Right lung (tissue), 10 donors: Measurements from ENCODE around the gene PIP4K2B. TPM values are rescaled to one million over a fixed set of nuclear protein-coding genes. Genes with fewer than 3 reads are reported as not detected.
"Not testable (repeated sequence)": the region's sequence is repeated elsewhere in the genome, so short reads cannot be mapped to it uniquely, and the experiment has no call there.

ENCODE experiments used
- DNase-seq, 2 donors: peaks; one replicate each; pipeline ENCODE4 v3.0.0-alpha.2; 2013
- long read RNA-seq, 8 donors: transcript quantifications; one replicate each; lab custom pipeline, GENCODE V29; 2026
- polyA plus RNA-seq, 5 donors: library from polyadenylated mRNA; unstranded; fragments of 120-200 nt; gene quantifications; one replicate each; pipeline versions ENCODE4 v1.2.1 to v1.2.3, GENCODE V29; 2013; ENCODE audit warnings: inconsistent platforms in 1 of 5, low replicate concordance in 1 of 5; ENCODE audit not compliant: insufficient read length in 5 of 5, insufficient read depth in 1 of 5

Gene PIP4K2B
- polyA plus RNA-seq, result 10 to 100 TPM; 80.6 to 92.5 (median 84.1) TPM
- long read RNA-seq, donor 1, full-length matches to known transcripts, result 6 of 12 reads
- long read RNA-seq, donor 1, partial matches to known transcripts, result 6 of 12 reads
- long read RNA-seq, donor 1, other reads (novel, unspliced or antisense), result 0 of 12 reads
- long read RNA-seq, donor 2, full-length matches to known transcripts, result 1 of 28 reads
- long read RNA-seq, donor 2, partial matches to known transcripts, result 27 of 28 reads
- long read RNA-seq, donor 2, other reads (novel, unspliced or antisense), result 0 of 28 reads
- long read RNA-seq, donor 3, full-length matches to known transcripts, result 6 of 93 reads
- long read RNA-seq, donor 3, partial matches to known transcripts, result 40 of 93 reads
- long read RNA-seq, donor 3, other reads (novel, unspliced or antisense), result 47 of 93 reads
- long read RNA-seq, donor 4, full-length matches to known transcripts, result 2 of 13 reads
- long read RNA-seq, donor 4, partial matches to known transcripts, result 11 of 13 reads
- long read RNA-seq, donor 4, other reads (novel, unspliced or antisense), result 0 of 13 reads
- long read RNA-seq, donor 5, full-length matches to known transcripts, result 2 of 12 reads
- long read RNA-seq, donor 5, partial matches to known transcripts, result 10 of 12 reads
- long read RNA-seq, donor 5, other reads (novel, unspliced or antisense), result 0 of 12 reads
- long read RNA-seq, donor 6, full-length matches to known transcripts, result 13 of 37 reads
- long read RNA-seq, donor 6, partial matches to known transcripts, result 24 of 37 reads
- long read RNA-seq, donor 6, other reads (novel, unspliced or antisense), result 0 of 37 reads
- long read RNA-seq, donor 7, full-length matches to known transcripts, result 3 of 45 reads
- long read RNA-seq, donor 7, partial matches to known transcripts, result 42 of 45 reads
- long read RNA-seq, donor 7, other reads (novel, unspliced or antisense), result 0 of 45 reads
- long read RNA-seq, donor 8, full-length matches to known transcripts, result 3 of 3 reads
- long read RNA-seq, donor 8, partial matches to known transcripts, result 0 of 3 reads
- long read RNA-seq, donor 8, other reads (novel, unspliced or antisense), result 0 of 3 reads

DNA sequence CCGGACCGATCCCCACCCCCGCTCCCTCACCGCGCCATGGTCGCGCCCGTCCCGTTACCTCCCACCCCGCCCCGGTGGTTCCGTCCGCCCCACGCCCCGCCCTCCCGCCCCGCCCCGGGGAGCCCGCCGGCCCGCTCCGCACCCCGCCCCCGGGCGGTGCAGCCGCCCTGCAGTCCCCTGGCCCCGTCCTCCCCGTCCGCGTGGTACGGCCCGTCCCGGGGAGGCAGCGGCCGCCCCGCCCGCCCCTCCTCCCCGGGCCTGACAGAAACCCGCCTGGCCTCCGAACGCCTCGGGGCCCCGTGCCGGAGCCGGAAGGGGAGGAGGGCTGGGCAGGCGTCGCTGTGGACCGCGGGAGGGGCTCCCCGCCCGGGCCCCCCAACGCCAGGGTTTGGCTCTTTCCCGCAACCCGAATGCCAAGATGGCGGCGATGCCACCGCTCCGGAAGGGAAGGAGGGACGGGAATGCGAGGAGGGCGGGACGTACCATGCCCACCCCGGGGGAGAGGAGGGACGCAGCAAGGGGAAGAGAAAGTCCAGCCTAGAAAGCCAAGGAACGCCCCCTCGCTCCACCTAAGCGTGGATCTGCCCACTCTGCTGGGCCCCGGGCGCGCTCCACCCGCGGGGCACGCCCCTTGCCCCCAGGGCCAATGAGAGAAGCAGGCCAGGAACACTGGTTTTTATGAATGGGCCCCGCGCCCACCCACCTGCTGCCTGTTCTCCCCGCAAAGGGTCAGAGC, at the start of gene PIP4K2B:
TSS of gene PIP4K2B (minus strand) at position 56 of the 736 bp plus-strand sequence. CDS start 132 bp downstream, outside the sequence.
- DNase-seq, result peak; percentile 97 to 98

DNA sequence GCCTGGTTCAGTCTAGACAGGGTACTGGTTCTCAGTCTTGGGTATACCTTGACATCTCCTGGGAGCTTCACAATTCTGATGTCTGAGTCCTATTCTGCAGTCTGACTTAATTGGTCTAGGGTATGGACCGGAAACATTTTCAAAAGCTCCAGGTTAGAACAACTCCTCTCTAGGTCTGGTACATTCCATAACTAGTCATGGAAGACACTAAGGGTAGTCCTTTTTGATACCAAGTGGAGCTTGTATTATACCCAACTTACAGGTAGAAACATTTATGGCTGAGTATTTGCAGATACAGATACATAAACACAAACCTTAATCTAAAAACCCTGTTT, 49.2 kb upstream of the PIP4K2B start:
- DNase-seq, result no peak

DNA sequence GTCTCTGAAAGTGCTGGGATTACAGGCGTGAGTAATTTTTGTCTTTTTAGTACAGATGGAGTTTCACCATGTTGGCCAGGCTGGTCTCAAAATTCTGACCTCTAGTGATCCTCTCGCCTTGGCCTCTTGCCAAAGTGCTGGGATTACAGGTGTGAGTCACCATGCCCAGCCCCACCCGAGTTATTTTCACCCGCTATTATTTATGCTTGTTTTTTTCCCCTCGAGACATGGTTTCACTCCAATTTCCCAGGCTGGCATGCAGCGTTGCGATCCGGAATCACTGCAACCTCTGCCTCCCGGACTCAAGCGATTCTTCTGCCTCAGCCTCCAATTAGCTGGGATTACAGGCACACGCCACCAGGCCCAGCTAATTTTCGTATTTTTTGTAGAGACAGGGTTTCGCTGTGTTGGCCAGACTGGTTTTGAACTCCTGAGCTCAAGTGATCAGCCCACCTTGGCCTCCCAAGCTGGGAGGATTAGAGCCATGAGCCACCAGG, 45.0 kb upstream of the PIP4K2B start:
- no peak for DNase-seq

DNA sequence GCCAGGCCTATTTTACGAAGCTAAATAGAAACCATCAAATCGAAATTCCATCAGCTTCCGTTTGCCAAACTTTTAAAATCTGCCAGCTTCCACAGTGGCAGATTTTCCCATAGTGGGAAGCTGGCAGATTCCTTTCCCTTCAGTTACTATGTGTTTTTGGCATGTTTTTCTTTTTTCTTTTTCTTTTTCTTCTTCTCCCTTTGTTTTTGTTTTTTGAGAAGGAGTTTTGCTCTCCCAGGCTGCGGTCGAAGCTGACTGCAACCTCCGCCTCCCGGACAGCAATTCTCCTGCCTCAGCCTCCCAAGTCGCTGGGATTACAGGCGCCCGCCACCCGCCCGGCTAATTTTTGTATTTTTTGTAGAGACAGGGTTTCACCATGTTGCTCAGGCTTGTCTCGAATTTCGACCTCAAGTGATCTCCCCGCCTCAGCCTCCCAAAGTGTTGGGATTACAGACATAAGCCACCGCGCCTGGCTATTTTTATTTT, 26.4 kb upstream of the PIP4K2B start:
- no peak for DNase-seq

DNA sequence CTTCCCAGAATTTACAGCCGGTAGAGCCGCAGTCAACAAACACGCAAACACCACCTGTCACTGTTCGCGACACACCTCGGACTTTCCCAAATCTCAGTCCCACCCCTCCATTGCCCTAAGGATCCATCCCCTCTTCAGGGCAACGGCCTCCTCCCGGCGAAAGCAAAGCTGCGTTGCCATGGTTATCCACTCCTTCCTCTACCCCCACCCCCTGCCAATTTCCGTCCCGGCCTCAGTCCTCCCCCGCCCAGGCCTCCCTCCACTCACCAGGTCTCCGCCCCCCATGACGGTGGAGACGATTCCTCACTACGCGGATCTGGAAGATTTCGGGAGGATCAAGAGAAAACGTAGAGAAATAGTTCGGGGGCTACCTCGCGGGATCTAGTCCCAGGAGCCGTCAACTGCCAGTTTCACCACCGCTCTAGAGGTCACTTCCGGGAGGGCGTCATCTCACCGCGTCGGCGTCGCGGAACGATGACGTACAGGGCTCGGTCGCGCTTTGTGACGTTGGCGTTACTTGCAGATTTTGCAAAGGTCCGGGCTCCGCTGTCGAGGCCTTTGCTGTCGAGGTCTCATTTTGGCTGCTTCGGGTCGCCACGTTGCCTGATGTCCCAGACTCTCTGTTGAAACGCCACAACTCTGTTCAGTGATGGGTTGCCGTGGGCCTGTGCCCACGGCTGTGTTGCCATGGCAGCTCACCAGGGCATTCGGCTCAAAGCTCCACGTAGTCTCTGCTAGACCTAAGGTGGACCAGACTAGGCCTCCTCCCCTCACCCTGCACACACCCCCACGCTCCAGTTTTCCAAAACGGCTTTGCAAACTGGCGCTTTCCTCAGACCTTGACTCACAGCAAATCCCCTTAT, 25.8 kb upstream of the PIP4K2B start, which contains the start of gene CWC25:
TSS of gene CWC25 (minus strand) at position 423 of the 863 bp plus-strand sequence. CDS start at position 285, 138 bp downstream.
- DNase-seq, result peak; percentile 99

DNA sequence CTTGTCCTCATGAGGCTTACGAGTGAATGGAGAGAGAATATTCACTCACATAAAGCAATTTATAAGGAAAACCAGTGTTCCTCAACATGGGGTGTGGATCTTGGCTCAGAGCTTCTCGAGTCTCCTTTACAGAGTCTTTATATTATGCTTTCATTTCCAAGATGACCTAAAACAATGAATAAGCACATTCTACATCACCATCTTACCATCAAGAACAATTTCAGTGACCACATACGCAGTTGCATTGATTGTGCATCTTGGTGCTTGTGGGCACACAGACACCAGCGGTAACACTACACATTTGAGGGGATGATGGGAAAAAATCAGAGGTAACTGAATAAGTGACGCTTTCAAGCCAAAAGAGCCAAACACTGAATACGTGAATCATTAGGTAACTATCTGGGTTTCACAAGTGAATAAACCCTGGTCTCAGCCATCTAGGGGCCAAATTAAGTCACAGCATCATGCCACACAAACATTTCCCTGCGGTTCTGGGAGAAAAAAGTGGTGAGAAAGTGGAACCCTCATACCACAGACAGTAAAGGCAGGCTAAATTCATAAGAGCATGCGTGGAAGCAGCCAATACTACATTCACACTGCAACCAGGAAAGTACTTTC, 16.3 kb upstream of the PIP4K2B start:
- no peak for DNase-seq

DNA sequence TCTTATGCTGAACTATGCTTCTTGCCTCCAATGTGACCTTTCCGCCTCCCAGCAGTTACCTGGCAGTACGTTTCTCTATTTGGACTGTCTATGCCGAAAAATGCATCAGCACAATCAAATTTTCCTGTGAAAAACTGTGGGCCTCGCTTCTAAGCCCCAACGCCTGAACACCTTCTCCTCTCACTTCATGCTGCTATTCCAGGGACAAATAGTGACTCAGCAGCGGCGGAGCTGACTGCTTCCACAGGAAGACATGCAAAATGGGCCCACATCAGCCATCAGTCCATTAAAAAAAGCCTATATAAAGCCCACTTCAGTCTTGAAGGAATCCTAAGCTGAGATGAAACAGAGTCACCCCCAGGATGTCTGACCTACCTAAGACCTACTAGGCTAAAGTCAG, 10.5 kb upstream of the PIP4K2B start:
- no peak for DNase-seq

DNA sequence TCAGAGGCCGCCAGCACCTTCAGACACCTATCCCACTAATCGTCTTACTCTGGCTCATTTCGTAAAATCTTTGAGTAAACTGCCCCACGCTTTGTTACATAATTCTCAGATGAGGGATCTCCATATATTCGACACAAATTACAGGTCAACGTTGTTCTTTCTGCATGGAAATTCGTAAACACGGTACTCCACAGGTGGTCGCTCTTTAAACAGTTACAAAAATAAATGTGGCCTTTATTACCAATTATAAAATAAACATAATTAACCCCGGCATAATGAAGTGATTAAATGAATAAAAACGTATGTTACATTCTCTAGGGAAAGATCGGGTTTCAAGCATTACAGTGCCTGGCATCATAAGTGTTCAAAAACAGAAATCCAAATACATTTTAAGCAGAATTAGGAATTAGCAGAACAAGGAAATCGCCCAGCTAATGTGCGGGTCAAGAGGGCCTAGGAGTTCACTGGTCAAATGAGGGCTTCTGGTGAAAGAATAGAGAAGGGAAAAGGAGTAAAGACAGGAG, 943 bp upstream of the PIP4K2B start:
- peak in 1 of 2 donors; percentile 19 for DNase-seq

DNA sequence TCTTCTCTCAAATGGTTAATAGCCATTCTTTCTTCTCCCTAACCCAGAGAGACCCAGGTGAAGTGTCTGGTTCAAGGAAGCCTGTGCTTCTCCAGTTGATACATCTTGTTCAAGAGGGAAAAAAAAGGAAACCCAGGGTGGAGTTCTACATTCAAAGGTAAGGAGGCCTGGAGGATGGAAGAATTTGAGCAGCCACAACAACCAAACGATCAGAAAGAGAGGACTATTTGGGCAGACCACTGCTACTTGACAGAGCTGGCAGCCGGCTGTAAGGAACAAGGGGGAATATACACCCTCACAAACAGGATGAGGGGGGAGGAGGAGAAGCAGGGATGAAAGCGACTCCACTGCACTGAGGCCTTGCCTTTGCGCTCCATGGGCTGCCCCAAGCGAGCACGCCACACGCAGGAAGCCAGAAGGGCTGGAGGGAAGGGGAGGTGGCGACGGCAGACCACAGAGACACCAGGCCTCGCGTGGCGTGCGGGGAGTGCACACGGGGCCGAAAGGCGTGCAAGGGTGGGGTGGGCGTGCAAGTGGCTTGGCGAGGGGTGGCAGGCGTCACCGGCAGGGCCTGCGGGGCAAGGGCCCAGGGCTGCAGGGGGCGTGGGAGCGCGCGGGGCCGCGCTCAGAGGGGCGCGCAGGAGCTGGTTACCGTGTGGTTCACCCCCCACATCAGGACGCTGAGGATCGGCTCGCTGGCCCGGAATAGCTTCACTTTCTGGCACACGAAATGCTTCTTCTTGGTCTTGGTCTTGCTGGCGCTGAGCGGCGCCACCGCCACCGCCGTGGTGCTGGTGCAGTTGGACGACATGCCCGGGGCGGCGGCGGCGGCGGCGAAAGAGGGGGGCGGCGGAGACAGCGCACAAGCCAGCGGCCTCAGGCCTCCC, 499 bp downstream of the PIP4K2B start:
- peak in 1 of 2 donors; percentile 36 for DNase-seq

DNA sequence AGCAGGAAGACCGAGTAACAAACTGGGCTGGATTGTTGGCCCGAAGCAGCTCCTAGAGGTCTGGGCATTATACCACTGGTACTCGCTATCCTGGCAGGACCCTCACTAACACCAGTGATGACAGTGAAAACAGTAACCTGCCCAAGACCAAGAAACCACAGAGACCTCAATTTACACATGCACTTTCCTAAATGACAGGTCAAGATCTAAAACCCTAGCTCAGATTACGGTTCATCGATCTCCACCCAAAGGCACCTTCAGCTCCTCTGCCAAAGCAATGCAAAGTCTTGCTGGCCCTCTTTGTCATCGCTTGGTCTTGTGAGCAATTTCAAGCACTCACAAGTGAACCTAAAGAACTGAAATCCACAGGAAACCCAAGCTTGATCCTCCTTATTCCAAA, 1.5 kb downstream of the PIP4K2B start:
- DNase-seq, result no peak

DNA sequence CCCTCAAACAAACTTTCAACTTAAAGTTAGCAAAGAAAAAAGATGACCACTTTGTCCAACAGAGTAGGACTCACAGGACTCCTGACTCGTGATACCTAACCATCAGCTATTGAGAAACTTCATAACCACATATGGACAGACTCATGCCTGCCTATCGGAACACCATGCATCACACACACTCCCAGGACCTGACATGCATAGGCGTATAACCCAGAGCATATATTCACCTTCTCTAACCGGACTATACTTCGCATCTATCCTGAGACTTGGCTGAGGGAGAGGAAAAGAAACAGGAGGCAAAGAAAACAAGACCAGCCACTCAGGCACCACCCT, 2.2 kb downstream of the PIP4K2B start:
- DNase-seq, result no peak

DNA sequence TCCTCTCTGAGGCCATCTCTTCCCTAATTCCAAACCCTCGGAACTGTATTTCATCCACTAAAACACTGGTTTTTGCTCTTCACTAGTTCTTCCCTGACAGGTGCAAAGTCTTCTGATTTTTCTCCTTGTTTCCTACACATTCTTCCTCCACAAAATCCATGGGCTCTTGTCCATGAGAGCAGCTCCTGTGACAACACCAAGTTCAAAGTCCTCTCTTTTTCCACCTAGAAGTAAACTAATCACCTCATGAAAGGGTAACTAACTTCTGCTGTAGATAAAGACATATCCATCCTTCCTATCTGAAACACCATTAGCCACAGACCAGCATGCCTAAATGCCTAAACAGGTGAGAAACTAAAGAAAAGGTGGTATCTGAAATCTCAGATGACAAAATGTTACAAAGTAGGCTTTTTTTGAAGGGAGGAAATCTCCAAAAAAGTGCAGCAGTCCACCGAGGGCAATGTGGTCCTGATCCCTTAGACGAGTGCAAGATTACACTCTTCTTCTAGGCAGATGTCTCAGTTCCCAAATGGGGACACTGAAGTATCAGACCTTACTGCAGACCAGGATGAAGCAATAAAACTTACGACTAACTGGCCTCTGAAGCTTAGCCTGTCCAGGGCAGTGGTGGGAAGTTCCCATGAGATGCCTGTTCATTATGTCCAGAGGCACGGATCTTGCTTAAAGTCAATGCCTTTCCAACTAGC, 2.8 kb downstream of the PIP4K2B start:
- DNase-seq, result no peak

DNA sequence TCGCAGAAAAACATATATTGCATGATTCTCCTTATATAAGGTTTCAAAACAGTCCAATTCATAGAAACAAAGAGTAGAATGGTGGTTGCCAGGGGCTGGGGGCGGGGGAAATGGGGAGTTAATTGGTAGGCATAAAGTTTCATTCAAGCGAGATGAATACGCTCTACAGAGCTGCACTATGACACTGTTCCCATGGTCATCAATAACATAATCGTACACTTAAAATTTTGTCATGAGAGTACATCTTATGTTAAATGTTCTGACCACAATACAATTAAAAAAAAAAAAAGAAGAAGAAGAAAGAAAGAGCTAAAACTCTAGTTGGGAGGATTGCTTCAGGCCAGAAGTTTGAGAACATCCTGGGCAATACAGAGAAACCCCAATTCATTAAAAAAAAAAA, 5.1 kb downstream of the PIP4K2B start:
- no peak for DNase-seq

DNA sequence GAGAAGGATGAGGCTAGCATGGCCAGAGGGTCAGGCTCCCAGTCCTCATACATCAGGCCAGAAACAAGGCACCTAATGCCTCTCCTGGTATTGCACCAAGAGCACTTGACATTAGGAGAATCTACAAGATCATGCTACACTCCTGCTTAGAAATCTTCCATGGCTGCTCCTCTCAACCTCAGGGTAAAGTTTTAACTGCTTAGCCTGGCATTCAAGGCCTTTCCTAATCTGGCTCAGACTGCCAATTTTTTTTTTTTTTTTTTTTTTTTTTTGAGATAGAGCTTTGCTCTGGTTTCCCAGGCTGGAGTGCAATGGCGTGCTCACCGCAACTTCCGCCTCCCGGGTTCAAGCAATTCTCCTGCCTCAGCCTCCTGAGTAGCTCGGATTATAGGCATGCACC, 8.2 kb downstream of the PIP4K2B start:
- no peak for DNase-seq

DNA sequence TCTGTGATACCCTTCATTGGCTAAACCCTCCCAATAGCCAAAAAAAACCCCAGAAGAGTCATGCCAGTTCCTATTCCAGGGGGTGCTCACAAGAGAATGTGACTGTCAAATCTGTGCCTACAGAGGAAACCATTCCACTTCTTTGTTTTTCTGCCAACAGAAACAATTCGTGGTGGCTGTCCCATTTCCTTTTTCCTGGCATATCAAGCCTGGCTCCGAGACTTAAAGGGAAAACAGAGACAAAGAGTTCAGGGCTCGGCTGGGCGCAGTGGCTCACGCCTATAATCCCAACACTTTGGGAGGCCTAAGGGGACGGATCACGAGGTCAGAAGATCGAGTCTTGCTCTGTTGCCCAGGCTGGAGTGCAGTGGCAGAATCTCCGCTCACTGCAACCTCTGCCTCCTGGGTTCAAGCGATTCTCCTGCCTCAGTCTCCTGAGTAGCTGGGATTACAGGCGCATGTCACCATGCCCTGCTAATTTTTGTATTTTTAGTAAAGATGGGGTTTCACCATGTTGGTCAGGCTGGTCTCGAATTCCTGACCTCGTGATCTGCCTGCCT, 9.1 kb downstream of the PIP4K2B start:
- DNase-seq, result not testable (repeated sequence)

DNA sequence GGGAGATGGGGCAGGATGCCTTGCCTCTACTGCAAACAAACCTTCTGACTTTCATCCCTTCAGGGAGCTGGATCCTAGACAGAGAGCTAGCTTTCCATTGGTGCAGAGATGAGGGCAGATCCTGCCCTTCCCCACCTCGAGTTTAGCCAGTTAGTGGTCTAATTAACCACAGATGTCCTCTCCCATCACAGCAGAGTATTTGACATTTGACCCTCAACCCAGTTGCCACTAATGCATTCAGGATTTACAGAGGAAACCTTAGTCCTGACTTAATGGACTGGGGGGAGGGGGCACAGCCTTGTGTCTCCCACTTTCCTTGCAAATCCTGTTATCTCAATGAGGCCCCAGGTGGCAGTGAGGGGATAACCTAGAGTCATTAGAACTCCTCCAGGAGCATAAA, 10.2 kb downstream of the PIP4K2B start:
- no peak for DNase-seq

DNA sequence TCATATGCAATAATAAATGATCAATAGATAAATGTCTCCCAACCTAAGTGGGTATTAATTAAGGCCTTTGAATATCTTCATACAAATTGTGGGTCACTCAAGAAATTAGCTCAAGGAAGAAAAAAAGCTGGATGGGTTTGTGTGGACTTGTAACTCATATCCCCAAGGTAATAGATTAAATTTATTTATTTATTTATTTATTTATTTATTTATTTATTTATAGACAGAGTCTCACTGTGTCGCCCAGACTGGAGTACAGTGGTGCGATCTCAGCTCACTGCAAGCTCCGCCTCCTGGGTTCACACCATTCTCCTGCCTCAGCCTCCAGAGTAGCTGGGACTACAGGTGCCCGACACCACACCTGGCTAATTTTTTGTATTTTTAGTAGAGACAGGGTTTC, 11.4 kb downstream of the PIP4K2B start:
- not testable (repeated sequence) for DNase-seq
